HG03108 (cell line): ENCODE results near the gene HIPK4.
"Not testable (repeated sequence)": the region's sequence is repeated elsewhere in the genome, so short reads cannot be mapped to it uniquely, and the experiment has no call there.

ENCODE experiments used
- ATAC-seq: cut with Tn5 transposase; IDR thresholded peaks from one replicate; pipeline ENCODE4 v1.9.1; 2021; ENCODE audit warnings: moderate library complexity; ENCODE audit not compliant: unreplicated experiment

The HIPK4 gene

GRCh38 chr19:40394816-40395210 is 4.8 kb upstream of the HIPK4 start:
- ATAC-seq = no peak

DNA sequence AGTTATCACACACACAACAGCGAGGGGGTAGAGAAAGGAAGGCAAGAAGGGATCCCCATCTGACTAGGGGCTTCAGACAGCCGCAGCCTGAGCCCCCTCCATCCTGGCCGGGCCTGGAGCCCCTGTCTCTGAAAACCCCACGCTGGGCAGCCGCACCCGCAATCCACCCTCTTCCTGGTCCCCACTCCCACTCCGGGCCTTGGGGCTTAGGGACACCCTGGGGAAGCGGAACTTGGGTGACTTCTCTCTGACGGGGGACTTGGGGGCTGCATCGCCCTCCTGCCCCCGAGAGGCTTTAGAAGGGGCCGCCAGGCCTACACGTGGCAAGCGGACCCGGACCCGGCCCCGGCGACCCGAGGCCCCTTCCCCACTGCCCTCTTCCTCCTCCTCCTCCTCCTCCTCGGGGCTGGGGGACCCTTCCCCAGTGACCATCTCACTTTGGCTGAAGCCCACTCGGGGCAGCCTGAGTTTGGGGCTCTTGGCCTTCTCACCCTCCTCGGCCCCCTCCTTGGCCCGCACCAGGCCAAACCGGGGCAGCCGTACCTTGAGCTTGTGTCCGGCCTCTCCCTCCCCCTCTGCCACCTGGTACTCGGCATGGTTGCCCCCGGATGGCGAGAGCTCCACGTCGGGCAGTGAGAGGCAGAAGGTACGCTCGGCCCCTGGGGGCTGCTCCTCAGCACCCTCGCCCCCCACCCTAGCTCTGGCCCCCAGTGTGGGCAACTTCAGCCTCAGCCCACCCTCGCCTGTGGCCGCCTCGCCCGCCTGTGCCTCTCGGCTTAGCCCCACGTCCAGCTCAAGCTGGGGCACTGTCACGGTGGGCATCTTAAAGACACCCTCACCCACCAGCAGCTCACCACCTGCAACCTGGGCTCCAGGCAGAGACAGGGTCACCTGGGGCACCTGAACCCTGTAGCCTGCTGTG is 4.2 kb upstream of the HIPK4 start:
- no peak for ATAC-seq

DNA sequence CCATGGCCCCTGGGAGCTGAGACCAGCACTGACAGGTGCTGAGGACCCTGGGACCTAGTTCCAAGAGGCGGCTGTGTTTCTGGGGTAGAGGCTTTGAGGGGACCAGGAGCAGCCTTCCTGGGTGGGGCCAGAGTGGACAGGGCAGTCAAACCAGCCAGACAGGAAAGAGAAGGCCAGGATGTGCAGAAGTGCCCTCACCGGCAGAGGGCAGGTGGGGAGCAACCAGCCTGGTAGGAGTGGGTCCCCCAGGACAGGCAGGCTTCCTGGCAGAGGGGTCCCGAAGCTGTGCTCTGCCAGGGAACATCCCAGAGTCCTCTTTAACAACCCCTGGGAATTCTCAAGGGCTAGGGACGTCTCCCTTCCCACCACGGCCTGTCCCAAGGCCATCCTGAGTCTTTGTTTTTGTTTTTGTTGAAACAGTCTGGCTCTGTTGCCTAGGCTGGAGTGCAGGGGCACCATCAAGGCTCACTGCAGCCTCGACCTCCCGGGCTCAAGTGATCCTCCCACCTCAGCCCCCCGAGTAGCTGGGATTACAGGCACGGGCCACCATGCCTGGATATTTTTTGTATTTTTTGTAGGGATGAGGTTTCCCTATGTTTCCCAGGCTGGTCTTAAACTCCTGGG is 3.0 kb upstream of the HIPK4 start:
- ATAC-seq = no peak

GRCh38 chr19:40392123-40392522 is 2.1 kb upstream of the HIPK4 start:
- no peak for ATAC-seq

GRCh38 chr19:40389404-40390083 is 437 bp downstream of the HIPK4 start:
- no peak for ATAC-seq

DNA sequence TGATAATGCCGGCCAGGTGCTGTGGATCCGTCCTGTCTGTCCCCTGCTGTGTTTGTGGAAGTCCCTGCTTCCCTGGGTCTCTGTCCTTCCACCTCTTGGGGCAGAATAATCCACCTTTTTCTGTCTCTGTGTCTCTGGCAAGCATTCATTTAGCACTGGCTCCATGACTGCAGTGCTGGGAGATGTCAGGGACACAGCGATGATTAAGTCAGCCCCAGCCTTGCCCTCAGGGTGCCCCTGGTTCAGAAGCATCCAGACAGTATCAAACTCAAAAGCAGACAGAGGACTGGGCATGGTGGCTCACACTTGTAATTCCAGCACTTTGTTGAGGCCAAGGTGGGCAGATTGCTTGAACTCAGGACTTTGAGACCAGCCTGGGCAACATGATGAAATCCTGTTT is 1.5 kb downstream of the HIPK4 start:
- no peak for ATAC-seq

GRCh38 chr19:40387155-40387554 is 2.8 kb downstream of the HIPK4 start:
- ATAC-seq = no peak

DNA sequence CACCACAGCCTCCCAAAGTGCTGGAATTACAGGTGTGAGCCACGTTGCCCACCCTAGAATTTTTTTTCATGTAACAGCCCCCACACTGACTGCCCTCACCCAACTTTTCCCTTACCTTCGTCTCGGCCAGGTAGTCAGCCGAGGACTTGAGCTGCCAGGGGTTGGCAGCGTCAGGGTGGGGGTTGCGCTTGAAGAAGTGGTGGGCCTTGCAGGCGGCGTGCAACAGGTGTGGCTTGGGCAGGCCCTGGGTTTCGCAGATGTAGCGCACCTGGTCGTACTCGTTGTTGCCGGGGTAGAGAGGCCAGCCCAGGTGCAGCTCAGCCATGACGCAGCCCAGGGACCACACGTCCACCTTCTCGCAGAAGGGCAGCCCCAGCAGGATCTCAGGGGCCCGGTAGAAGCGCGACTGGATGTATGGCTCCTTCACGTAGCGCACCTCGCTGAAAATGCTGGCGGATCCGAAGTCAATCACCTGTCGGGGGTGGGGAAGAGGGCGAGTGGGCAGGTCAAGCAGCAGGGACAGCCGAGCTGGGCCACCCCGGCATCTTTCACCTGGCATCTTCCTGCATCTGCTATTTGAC is 6.2 kb downstream of the HIPK4 start:
- ATAC-seq = no peak

DNA sequence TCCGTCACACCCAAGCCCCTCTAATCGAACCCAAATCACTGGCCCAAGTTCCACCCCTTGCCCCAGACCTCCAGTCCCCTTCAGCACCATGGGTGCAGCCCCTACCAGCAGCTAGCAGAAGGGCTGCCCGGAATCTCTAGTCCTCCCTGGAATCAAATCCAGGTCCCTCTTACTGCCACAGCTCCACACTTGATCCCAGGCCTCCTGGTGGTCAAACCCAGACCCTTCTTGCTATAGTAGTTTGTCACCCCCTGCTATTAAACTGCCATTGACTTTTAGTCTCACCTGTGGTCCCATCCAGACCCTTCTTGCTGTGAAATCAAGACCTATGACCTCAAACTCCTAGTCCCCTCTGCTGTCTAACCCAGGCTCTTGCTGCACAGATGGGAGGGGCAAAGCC is 8.7 kb downstream of the HIPK4 start:
- no peak for ATAC-seq

GRCh38 chr19:40380199-40381037 is 9.6 kb downstream of the HIPK4 start:
- no peak for ATAC-seq

DNA sequence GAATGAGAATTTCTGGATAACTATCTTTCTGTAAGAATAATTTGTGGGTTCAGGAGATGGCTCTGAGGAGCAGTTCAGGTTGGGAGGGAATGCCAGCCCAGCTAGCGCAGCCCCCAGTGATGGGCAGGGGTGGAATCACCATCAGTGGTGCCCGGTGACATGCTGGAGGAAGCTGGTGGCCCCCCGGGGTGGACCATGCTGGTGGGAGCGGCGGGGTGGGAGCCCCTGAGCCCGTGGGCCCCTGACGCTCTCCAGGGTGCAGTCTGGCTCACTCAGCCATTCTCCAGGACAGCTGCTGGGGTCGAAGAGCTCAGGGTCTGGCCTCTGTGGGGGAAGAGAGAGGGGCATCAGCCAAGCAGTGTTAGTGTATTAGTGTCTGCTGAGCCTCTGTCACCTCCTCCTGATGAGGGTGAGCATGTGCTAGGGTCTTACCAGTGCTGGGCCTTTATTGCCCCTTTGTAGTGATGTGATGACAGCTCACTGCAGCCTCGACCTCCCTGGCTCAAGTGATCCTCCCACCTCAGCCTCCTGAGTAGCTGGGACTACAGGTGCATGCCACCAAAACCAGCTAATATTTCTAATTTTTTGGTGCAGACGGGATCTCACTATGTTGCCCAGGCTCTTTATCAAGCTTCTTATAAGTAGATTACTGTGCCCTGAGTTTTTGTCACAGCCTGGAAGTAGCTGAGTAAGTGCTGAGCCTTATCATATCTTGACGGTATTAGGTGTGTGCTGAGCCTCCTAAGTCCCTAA is 10.4 kb downstream of the HIPK4 start:
- ATAC-seq = no peak

- no peak for ATAC-seq
These were observed 11.5 kb downstream of the HIPK4 start for GRCh38 chr19:40378509-40378908.

GRCh38 chr19:40377876-40378385 is 12.1 kb downstream of the HIPK4 start:
- no peak for ATAC-seq

DNA sequence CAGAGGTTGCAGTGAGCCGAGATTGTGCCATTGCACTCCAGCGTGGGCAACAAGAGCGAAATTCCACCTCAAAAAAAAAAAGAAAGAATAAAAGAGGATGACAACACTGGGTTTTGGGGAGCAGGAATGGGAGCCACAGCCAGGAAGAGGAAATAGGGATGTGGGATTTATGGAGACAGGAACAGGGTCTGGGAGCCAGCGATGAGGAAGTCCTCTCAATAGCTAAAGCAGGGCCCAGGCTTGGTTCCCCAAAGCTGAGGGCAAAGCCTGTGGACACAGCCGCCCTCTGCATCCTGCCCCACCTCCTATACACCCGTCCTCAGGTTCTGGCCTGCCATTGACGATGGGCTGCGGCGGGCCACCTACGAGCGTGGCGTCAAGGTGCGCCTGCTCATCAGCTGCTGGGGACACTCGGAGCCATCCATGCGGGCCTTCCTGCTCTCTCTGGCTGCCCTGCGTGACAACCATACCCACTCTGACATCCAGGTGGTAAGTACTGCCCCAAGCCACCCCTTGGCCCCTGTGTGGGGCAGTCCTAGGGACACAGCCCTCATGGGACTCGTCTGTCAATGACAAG is 13.6 kb downstream of the HIPK4 start:
- no peak for ATAC-seq

GRCh38 chr19:40374084-40374483 is 15.9 kb downstream of the HIPK4 start:
- no peak for ATAC-seq

GRCh38 chr19:40371802-40372122 is 18.2 kb downstream of the HIPK4 start:
- no peak for ATAC-seq

DNA sequence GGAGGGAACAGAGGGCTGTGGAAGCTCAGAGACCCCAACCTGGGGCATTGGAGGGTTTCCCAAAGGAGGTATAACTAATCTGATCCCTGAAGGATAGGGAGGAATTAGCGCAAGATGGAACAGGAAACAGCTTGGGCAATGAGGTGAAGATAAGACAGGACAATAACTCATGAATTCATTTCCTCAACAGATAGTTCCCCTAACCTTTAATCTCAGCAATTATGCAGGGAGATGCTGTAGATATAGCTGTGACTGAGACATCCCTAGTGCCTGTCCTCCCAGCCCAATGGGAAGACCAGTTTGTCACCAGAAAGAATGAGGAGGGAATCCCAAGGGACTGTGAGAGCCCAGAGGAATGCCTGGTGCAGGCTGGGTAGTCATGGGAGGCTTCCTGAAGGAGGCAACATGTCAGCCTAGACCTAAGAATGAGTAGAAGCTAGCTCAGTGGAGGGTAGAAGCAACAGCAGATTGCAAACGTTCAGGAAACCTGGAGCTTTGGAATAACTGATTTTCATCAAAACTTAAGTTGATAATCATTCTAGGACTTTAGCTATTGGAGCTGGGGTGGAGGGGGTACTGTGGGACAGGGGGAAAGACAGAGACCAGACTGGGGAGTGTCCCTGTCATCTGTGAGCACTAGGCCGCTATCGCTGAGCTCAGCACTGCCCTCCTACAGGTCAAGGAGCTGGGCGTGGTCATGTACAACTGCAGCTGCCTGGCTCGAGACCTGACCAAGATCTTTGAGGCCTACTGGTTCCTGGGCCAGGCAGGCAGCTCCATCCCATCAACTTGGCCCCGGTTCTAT is 18.8 kb downstream of the HIPK4 start:
- no peak for ATAC-seq

GRCh38 chr19:40370253-40370652 is 19.7 kb downstream of the HIPK4 start:
- ATAC-seq = not testable (repeated sequence)

DNA sequence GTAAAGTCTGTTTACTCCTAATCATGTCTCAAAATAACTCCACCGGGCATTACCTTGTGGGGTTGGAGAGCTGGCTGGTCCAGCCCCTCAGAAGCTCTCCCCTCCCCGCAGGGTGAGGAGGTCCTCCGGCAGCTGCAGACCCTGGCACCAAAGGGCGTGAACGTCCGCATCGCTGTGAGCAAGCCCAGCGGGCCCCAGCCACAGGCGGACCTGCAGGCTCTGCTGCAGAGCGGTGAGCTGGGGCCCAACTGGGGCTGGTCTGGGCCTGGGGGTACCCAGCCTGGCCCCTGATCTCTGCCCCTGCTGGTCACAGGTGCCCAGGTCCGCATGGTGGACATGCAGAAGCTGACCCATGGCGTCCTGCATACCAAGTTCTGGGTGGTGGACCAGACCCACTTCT is 20.2 kb downstream of the HIPK4 start:
- ATAC-seq = no peak
